ENCODE results near the gene ACAP2.
A peak's percentile ranks its signal among the peaks of the same experiment; 100 is the strongest.
"Not testable (repeated sequence)": the region's sequence is repeated elsewhere in the genome, so short reads cannot be mapped to it uniquely, and the experiment has no call there.

The ACAP2 gene

GRCh38 chr3:195441992-195442572 is 738 bp downstream of the ACAP2 start:
- peak; percentile 36 for DNase-seq

GRCh38 chr3:195441476-195441991 is 1.3 kb downstream of the ACAP2 start:
- no peak for DNase-seq

GRCh38 chr3:195441051-195441450 is 1.8 kb downstream of the ACAP2 start:
- DNase-seq, result no peak

- no peak for DNase-seq
These were observed 2.4 kb downstream of the ACAP2 start for GRCh38 chr3:195440379-195440778.

- DNase-seq, result no peak
These were observed 4.4 kb downstream of the ACAP2 start for GRCh38 chr3:195438371-195438770.

- no peak for DNase-seq
These were observed 17.0 kb downstream of the ACAP2 start for GRCh38 chr3:195425849-195426248.

GRCh38 chr3:195423818-195424217 is 19.0 kb downstream of the ACAP2 start:
- DNase-seq, result no peak

GRCh38 chr3:195421400-195421799 is 21.4 kb downstream of the ACAP2 start:
- no peak for DNase-seq

- no peak for DNase-seq
These were observed 26.0 kb downstream of the ACAP2 start for GRCh38 chr3:195416795-195417194.

GRCh38 chr3:195411836-195412235 is 31.0 kb downstream of the ACAP2 start:
- no peak for DNase-seq

GRCh38 chr3:195410546-195410945 is 32.3 kb downstream of the ACAP2 start:
- no peak for DNase-seq

- no peak for DNase-seq
These were observed 35.0 kb downstream of the ACAP2 start for GRCh38 chr3:195407531-195408409.

GRCh38 chr3:195405651-195406050 is 37.2 kb downstream of the ACAP2 start:
- DNase-seq, result no peak

- DNase-seq, result no peak
These were observed 38.9 kb downstream of the ACAP2 start for GRCh38 chr3:195403841-195404408.

GRCh38 chr3:195403244-195403643 is 39.6 kb downstream of the ACAP2 start:
- no peak for DNase-seq

GRCh38 chr3:195401943-195402342 is 40.9 kb downstream of the ACAP2 start:
- no peak for DNase-seq

GRCh38 chr3:195398460-195398859 is 44.4 kb downstream of the ACAP2 start:
- DNase-seq, result not testable (repeated sequence)

GRCh38 chr3:195397524-195397923 is 45.3 kb downstream of the ACAP2 start:
- no peak for DNase-seq

GRCh38 chr3:195395208-195395816 is 47.5 kb downstream of the ACAP2 start:
- no peak for DNase-seq

- no peak for DNase-seq
These were observed 48.1 kb downstream of the ACAP2 start for GRCh38 chr3:195394700-195395099.

- no peak for DNase-seq
These were observed 48.8 kb downstream of the ACAP2 start for GRCh38 chr3:195394024-195394423.

- no peak for DNase-seq
These were observed 54.4 kb downstream of the ACAP2 start for GRCh38 chr3:195388380-195388779.

GRCh38 chr3:195386739-195387138 is 56.1 kb downstream of the ACAP2 start:
- DNase-seq, result no peak

Data from effector CD4-positive, alpha-beta T cell (primary cell).